GM12891 (cell line): ENCODE data around the gene TRPC4.

Experiments
- POLR2A ChIP-seq: IDR thresholded peaks from 2 replicates; pipeline ENCODE4 v1.6.1; 2011; ENCODE audit warnings: low read depth, low read length, control low read depth
- POLR2AphosphoS5 ChIP-seq: IDR thresholded peaks from 2 replicates; pipeline ENCODE4 v1.6.1; 2011; ENCODE audit warnings: low read depth, low read length, control low read depth
- POU2F2 ChIP-seq: IDR thresholded peaks from 2 replicates; pipeline ENCODE4 v1.6.1; 2011; ENCODE audit warnings: low read depth, mild to moderate bottlenecking, control low read depth, low read length, moderate library complexity
- SPI1 ChIP-seq: IDR thresholded peaks from 2 replicates; pipeline ENCODE4 v1.6.1; 2011; ENCODE audit warnings: low read depth, low read length, control low read depth
- TAF1 ChIP-seq: IDR thresholded peaks from 2 replicates; pipeline ENCODE4 v1.6.1; 2011; ENCODE audit warnings: low read depth, low read length, control low read depth

DNA sequence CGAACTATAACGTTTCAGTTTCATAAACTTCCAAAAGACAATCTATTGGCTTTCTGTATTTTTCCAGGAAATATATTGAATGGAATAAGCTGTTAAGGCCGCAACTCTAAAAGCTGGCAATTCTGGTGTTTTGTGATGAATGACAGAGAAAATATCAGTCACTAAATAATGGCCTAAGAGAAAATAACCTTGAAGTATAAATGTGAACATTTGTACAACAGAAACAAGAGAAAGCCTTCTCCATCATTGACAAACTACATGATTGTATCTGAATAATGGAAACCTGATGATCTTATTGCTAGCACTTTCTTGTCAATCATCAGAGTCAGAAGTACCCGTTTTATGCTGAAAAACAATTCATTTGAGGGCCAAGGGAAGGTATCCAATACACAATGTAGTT, 134.3 kb downstream of the TRPC4 start:
- TF ChIP-seq POLR2AphosphoS5: no peak
- no peak for TF ChIP-seq SPI1
- no peak for TF ChIP-seq POLR2A
- TF ChIP-seq POU2F2: no peak
- no peak for TF ChIP-seq TAF1
